HCT116 (cell line): Measurements from ENCODE around the gene PLA2G2D. TPM values are rescaled to one million over a fixed set of nuclear protein-coding genes. Genes with fewer than 3 reads are reported as not detected.

Source experiments
- ATAC-seq: fragments of 200-7000 bp; cut with Tn5 transposase; 2 replicates; pipeline ENCODE4 v1.9.1; 2020; ENCODE audit warnings: mild to moderate bottlenecking, moderate library complexity
- BruUV-seq: library from RNA; stranded (reverse); fragments of 400-500 nt; replicated peaks from 2 replicates; lab custom pipeline; 2021; lab: Mats Ljungman, UMichigan
- CTCF ChIA-PET: fragments of 300-600 bp; sonication (Branson Sonifier 250); formaldehyde crosslinking; loops from one replicate; lab custom pipeline; 2021; ENCODE audit warnings: antibody characterized with exemption; lab: Charles Lee
- POLR2A ChIA-PET: fragments of 300-600, 350-600 bp; sonication (Branson Sonifier 250); formaldehyde crosslinking; loops from one replicate; lab custom pipeline; 2021; ENCODE audit warnings: antibody characterized with exemption; lab: Charles Lee
- RAD21 ChIA-PET, 2 experiments: fragments of 300-600 bp; sonication (Branson Sonifier 250); formaldehyde crosslinking; loops; one replicate each; lab custom pipeline; 2023; ENCODE audit warnings: low total read pairs in 2 of 2; ENCODE audit not compliant: uncharacterized antibody in 2 of 2, unreplicated experiment in 2 of 2, low non-redundant PET in 1 of 2; lab: Charles Lee
- DNase-seq: peaks from one replicate; pipeline ENCODE4 v3.0.0-alpha.2; 2010; ENCODE audit warnings: low read depth, low spot score
- H2AFZ ChIP-seq: fragments of 200-600 bp; shearing (Covaris generic), sonication (generic); 2 replicates; pipeline ENCODE4 v1.6.1; 2017; ENCODE audit warnings: low read depth, mixed run types, mixed read lengths, antibody characterized with exemption, low read length; ENCODE audit not compliant: poor library complexity, severe bottlenecking
- H3K27ac ChIP-seq: 2 replicates; pipeline ENCODE4 v1.5.1; 2012; ENCODE audit warnings: low read depth, low read length
- H3K27me3 ChIP-seq: fragments of 200-600 bp; sonication (generic); 2 replicates; pipeline ENCODE4 v1.6.1; 2016; ENCODE audit warnings: mixed run types, low read length, mixed read lengths; ENCODE audit not compliant: insufficient read depth
- H3K36me3 ChIP-seq, 2 experiments: fragments of 200-500 bp in 1 of 2; fragments of 200-600 bp in 1 of 2; sonication (Bioruptor generic) in 1 of 2; sonication (generic) in 1 of 2; 2 replicates each; pipeline versions ENCODE4 v1.5.1 to v1.6.1; 2014 to 2016; ENCODE audit warnings: low read length in 2 of 2, inconsistent platforms in 1 of 2, mixed read lengths in 1 of 2, mixed run types in 1 of 2; ENCODE audit not compliant: insufficient read depth in 2 of 2, control insufficient read depth in 1 of 2
- H3K4me1 ChIP-seq, 2 experiments: fragments of 200-600 bp in 1 of 2; sonication (generic) in 1 of 2; 2 replicates each; pipeline versions ENCODE4 v1.5.1 to v1.6.1; 2012 to 2017; ENCODE audit warnings: low read length in 2 of 2, inconsistent platforms in 1 of 2, mild to moderate bottlenecking in 1 of 2, mixed read lengths in 1 of 2, mixed run types in 1 of 2, moderate library complexity in 1 of 2; ENCODE audit not compliant: insufficient read depth in 2 of 2, control insufficient read depth in 1 of 2
- H3K4me2 ChIP-seq: fragments of 200-600 bp; sonication (generic); 2 replicates; pipeline ENCODE4 v1.6.1; 2017; ENCODE audit warnings: mixed run types, low read length, mixed read lengths
- H3K4me3 ChIP-seq, 2 experiments: fragments of 200-600 bp in 1 of 2; sonication (generic) in 1 of 2; replicated peaks in 1 of 2; 2 replicates each; pipeline ENCODE4 v1.5.1; 2011 to 2016; ENCODE audit warnings: low read length in 2 of 2, control low read depth in 1 of 2, low read depth in 1 of 2, mild to moderate bottlenecking in 1 of 2, mixed read lengths in 1 of 2, mixed run types in 1 of 2
- H3K79me2 ChIP-seq: fragments of 200-600 bp; sonication (generic); 2 replicates; pipeline ENCODE4 v1.6.1; 2017; ENCODE audit warnings: mild to moderate bottlenecking, mixed run types, low read length, moderate library complexity, mixed read lengths; ENCODE audit not compliant: insufficient read depth
- H3K9ac ChIP-seq: fragments of 200-600 bp; sonication (generic); 2 replicates; pipeline ENCODE4 v1.6.1; 2016; ENCODE audit warnings: low read length, mixed read lengths
- H3K9me2 ChIP-seq: fragments of 200-600 bp; sonication (generic), shearing (Covaris generic); 2 replicates; pipeline ENCODE4 v1.6.1; 2017; ENCODE audit warnings: mixed run types, mild to moderate bottlenecking, moderate library complexity; ENCODE audit not compliant: insufficient read depth
- H3K9me3 ChIP-seq, 2 experiments: fragments of 200-500 bp in 1 of 2; fragments of 200-600 bp in 1 of 2; sonication (Bioruptor generic) in 1 of 2; sonication (generic) in 1 of 2; 2 replicates each; pipeline ENCODE4 v1.6.1; 2014 to 2017; ENCODE audit warnings: low read length in 2 of 2, mixed read lengths in 2 of 2, inconsistent platforms in 1 of 2, low read depth in 1 of 2, mild to moderate bottlenecking in 1 of 2, mixed run types in 1 of 2, moderate library complexity in 1 of 2; ENCODE audit not compliant: control insufficient read depth in 1 of 2, insufficient read depth in 1 of 2
- H4K20me1 ChIP-seq: fragments of 200-600 bp; sonication (generic), shearing (Covaris generic); 2 replicates; pipeline ENCODE4 v1.6.1; 2017; ENCODE audit warnings: mixed run types, mild to moderate bottlenecking, moderate library complexity; ENCODE audit not compliant: insufficient read depth
- ATF3 ChIP-seq: IDR thresholded peaks from 2 replicates; pipeline ENCODE4 v1.6.1; 2012
- CTCF ChIP-seq, 3 experiments: fragments of 200-600 bp in 1 of 3; sonication (generic) in 1 of 3; IDR thresholded peaks in 2 of 3; conservative IDR thresholded peaks in 1 of 3; 2 replicates each; pipeline ENCODE4 v1.5.1; 2012 to 2017; ENCODE audit warnings: low read depth in 2 of 3, low read length in 2 of 3, antibody characterized with exemption in 1 of 3, borderline replicate concordance in 1 of 3, control low read depth in 1 of 3, mild to moderate bottlenecking in 1 of 3, mixed read lengths in 1 of 3, mixed run types in 1 of 3, moderate library complexity in 1 of 3; ENCODE audit not compliant: insufficient read depth in 1 of 3
- EZH2 ChIP-seq: fragments of 200-600 bp; sonication (generic); IDR thresholded peaks from 2 replicates; pipeline ENCODE4 v1.6.1; 2017; ENCODE audit warnings: antibody characterized with exemption, mixed run types
- EZH2phosphoT487 ChIP-seq: fragments of 200-600 bp; IDR thresholded peaks from 2 replicates; pipeline ENCODE4 v1.6.1; 2018; ENCODE audit warnings: antibody characterized with exemption, borderline replicate concordance
- FOSL1 ChIP-seq: IDR thresholded peaks from 2 replicates; pipeline ENCODE4 v1.6.1; 2012; ENCODE audit warnings: low read depth
- RAD21 ChIP-seq: IDR thresholded peaks from 2 replicates; pipeline ENCODE4 v1.6.1; 2012; ENCODE audit warnings: low read depth, mild to moderate bottlenecking
- SRF ChIP-seq: IDR thresholded peaks from 2 replicates; pipeline ENCODE4 v1.6.1; 2012; ENCODE audit warnings: low read depth
- intact Hi-C: fragments of 100-400 bp; cut with micrococcal nuclease; formaldehyde crosslinking; loops from 2 replicates; pipeline ENCODE4 v1.10.0; 2022
- total RNA-seq: library from RNA; stranded (reverse); gene quantifications from one replicate; pipeline ENCODE4 v1.2.1, GENCODE V29; 2021; ENCODE audit not compliant: unreplicated experiment

The PLA2G2D gene
- total RNA-seq, 1 experiment from 2014 or later = not detected

GRCh38 chr1:20115916-20116315 lies 3.4 kb downstream of the PLA2G2D start:
- no peaks in the 10 kb centered on the region for H3K9me3 ChIP-seq
- H4K20me1 ChIP-seq = no peaks in the 10 kb centered on the region
- H3K27me3 ChIP-seq = no peaks in the 10 kb centered on the region
- H3K4me3 ChIP-seq = no peak overlapping the region
- H3K9me2 ChIP-seq = no peaks in the 10 kb centered on the region
- no peak overlapping the region for H3K4me2 ChIP-seq
- ChIA-PET POLR2A (no interaction called here), CTCF (no interaction called here), RAD21 (no interaction called here)
- H3K27ac ChIP-seq = no peak overlapping the region
- H3K4me1 ChIP-seq = peaks cover 0 to 8% of the 10 kb centered on the region in 2 experiments; a peak in 1 of 4 replicates
- no peak for TF ChIP-seq RAD21
- no peak for TF ChIP-seq ATF3
- no peak for TF ChIP-seq FOSL1
- no peak for TF ChIP-seq EZH2phosphoT487
- H3K36me3 ChIP-seq = no peaks in the 10 kb centered on the region
- no peak overlapping the region for H3K9ac ChIP-seq
- BruUV-seq = no TSS peak
- ATAC-seq (no peak), DNase-seq (no peak)
- H2AFZ ChIP-seq = no peak overlapping the region
- no peaks in the 10 kb centered on the region for H3K79me2 ChIP-seq
- intact Hi-C loops = no loop called here

GRCh38 chr1:20115479-20115878 lies 3.9 kb downstream of the PLA2G2D start:
- H3K27me3 ChIP-seq = no peaks in the 10 kb centered on the region
- no peaks in the 10 kb centered on the region for H4K20me1 ChIP-seq
- no peaks in the 10 kb centered on the region for H3K9me3 ChIP-seq
- ATAC-seq = no peak
- intact Hi-C loops = no loop called here
- no peak overlapping the region for H3K4me2 ChIP-seq
- H3K9me2 ChIP-seq = no peaks in the 10 kb centered on the region
- no peak overlapping the region for H3K4me3 ChIP-seq
- H2AFZ ChIP-seq = no peak overlapping the region
- H3K4me1 ChIP-seq = peaks cover 0 to 13% of the 10 kb centered on the region in 2 experiments; a peak in 1 of 4 replicates
- no peaks in the 10 kb centered on the region for H3K36me3 ChIP-seq
- H3K79me2 ChIP-seq = no peaks in the 10 kb centered on the region
- RAD21 ChIA-PET = no interaction called here
- CTCF ChIA-PET = no interaction called here
- POLR2A ChIA-PET = no interaction called here
- DNase-seq = no peak
- no peak overlapping the region for H3K9ac ChIP-seq
- BruUV-seq = no TSS peak
- no peak overlapping the region for H3K27ac ChIP-seq
- TF ChIP-seq EZH2 = no peak
- no peak for TF ChIP-seq SRF
- TF ChIP-seq CTCF (IDR thresholded peaks at IDR 0.05 in 2 of 3, conservative IDR thresholded peaks at IDR 0.05 in 1 of 3; ENCODE audit: borderline replicate concordance in 1 of 3, insufficient read depth in 1 of 3, low read depth in 2 of 3, low read length in 2 of 3) = peak in 2 of 3 experiments; percentile 16 to 21; a peak in 1 of 6 replicates
